Mucosa of gallbladder (tissue), 1 donor: ENCODE measurements around the gene KCNE2. TPM values are rescaled to one million over a fixed set of nuclear protein-coding genes. Genes with fewer than 3 reads are reported as not detected.
"Not testable (repeated sequence)": the region's sequence is repeated elsewhere in the genome, so short reads cannot be mapped to it uniquely, and the experiment has no call there.

ENCODE experiments used
- DNase-seq: peaks from one replicate; pipeline ENCODE4 v3.0.0-alpha.2; 2020; ENCODE audit warnings: low spot score
- total RNA-seq: library from RNA; stranded (reverse); gene quantifications from one replicate; pipeline ENCODE4 v1.2.1, GENCODE V29; 2021
- donor health status: DM: no; HTN: no; CAD: no.

KCNE2 gene
- total RNA-seq, 1 donor from 2014 or later: not detected

- no peak for DNase-seq
Observed at GRCh38 chr21:34353182-34353581, 10.6 kb upstream of the KCNE2 start.

- DNase-seq: no peak
Observed at GRCh38 chr21:34354836-34355235, 9.0 kb upstream of the KCNE2 start.

- no peak for DNase-seq
Observed at GRCh38 chr21:34355570-34355969, 8.2 kb upstream of the KCNE2 start.

- no peak for DNase-seq
Observed at GRCh38 chr21:34357889-34358288, 5.9 kb upstream of the KCNE2 start.

- DNase-seq: no peak
Observed at GRCh38 chr21:34358866-34359265, 4.9 kb upstream of the KCNE2 start.

GRCh38 chr21:34360488-34361241 is 3.1 kb upstream of the KCNE2 start:
- no peak for DNase-seq

- DNase-seq: no peak
Observed at GRCh38 chr21:34362136-34362444, 1.7 kb upstream of the KCNE2 start.

- DNase-seq: no peak
Observed at GRCh38 chr21:34362670-34363069, 1.1 kb upstream of the KCNE2 start.

- DNase-seq: no peak
Observed at GRCh38 chr21:34364921-34365320, 1.1 kb downstream of the KCNE2 start.

GRCh38 chr21:34365809-34366208 is 2.0 kb downstream of the KCNE2 start:
- DNase-seq: no peak

- DNase-seq: peak; percentile 46
Observed at GRCh38 chr21:34367320-34367935, 3.6 kb downstream of the KCNE2 start.

GRCh38 chr21:34369741-34370140 is 5.9 kb downstream of the KCNE2 start:
- DNase-seq: no peak

- DNase-seq: no peak
Observed at GRCh38 chr21:34372321-34372720, 8.5 kb downstream of the KCNE2 start.

GRCh38 chr21:34374462-34374861 is 10.7 kb downstream of the KCNE2 start:
- not testable (repeated sequence) for DNase-seq

- not testable (repeated sequence) for DNase-seq
Observed at GRCh38 chr21:34374940-34375618, 11.3 kb downstream of the KCNE2 start, which contains the start of gene SMIM11. Gene SMIM11 (plus strand): TSS chr21:34375507. CDS start chr21:34379505, 3,998 bp downstream.

GRCh38 chr21:34375619-34375972 is 11.8 kb downstream of the KCNE2 start:
- not testable (repeated sequence) for DNase-seq

GRCh38 chr21:34383138-34383537 is 19.3 kb downstream of the KCNE2 start:
- not testable (repeated sequence) for DNase-seq

- not testable (repeated sequence) for DNase-seq
Observed at GRCh38 chr21:34383724-34384415, 20.1 kb downstream of the KCNE2 start.

GRCh38 chr21:34400522-34400921 is 36.7 kb downstream of the KCNE2 start:
- not testable (repeated sequence) for DNase-seq

GRCh38 chr21:34404742-34405141 is 40.9 kb downstream of the KCNE2 start:
- DNase-seq: not testable (repeated sequence)

GRCh38 chr21:34405686-34406085 is 41.9 kb downstream of the KCNE2 start:
- not testable (repeated sequence) for DNase-seq

GRCh38 chr21:34406102-34406501 is 42.3 kb downstream of the KCNE2 start:
- not testable (repeated sequence) for DNase-seq
